HepG2 (cell line): Measurements from ENCODE around the gene ESRP2. TPM values are rescaled to one million over a fixed set of nuclear protein-coding genes. Genes with fewer than 3 reads are reported as not detected.

Source experiments
- CHD2 ChIP-seq: IDR thresholded peaks from 2 replicates; pipeline ENCODE4 v1.6.1; 2011; ENCODE audit warnings: low read depth, low read length, improper control_type of control experiment
- JARID2 ChIP-seq: sonication (generic); formaldehyde crosslinking; IDR thresholded peaks from 2 replicates; pipeline ENCODE4 v1.8.1; 2023; ENCODE audit warnings: missing genetic modification reagents, inconsistent platforms; ENCODE audit not compliant: insufficient replicate concordance
- MZF1 ChIP-seq: sonication (generic); formaldehyde crosslinking; IDR thresholded peaks from 2 replicates; pipeline ENCODE4 v1.8.1; 2023; ENCODE audit warnings: mild to moderate bottlenecking, missing genetic modification reagents, borderline replicate concordance
- NFIC ChIP-seq: IDR thresholded peaks from 2 replicates; pipeline ENCODE4 v1.6.1; 2012; ENCODE audit warnings: mild to moderate bottlenecking, low read length, inconsistent platforms
- POLR2AphosphoS2 ChIP-seq: IDR thresholded peaks from 2 replicates; pipeline ENCODE4 v1.6.1; 2011; ENCODE audit warnings: low read depth, low read length, improper control_type of control experiment
- ZNF232 ChIP-seq: sonication (generic); formaldehyde crosslinking; IDR thresholded peaks from 2 replicates; pipeline ENCODE4 v1.4.0; 2020; ENCODE audit warnings: missing genetic modification reagents, borderline replicate concordance
- ZNF30 ChIP-seq: sonication (generic); formaldehyde crosslinking; IDR thresholded peaks from 2 replicates; pipeline ENCODE4 v1.5.0; 2020; ENCODE audit warnings: mild to moderate bottlenecking, missing genetic modification reagents
- ZNF543 ChIP-seq: sonication (generic); formaldehyde crosslinking; IDR thresholded peaks from 2 replicates; pipeline ENCODE4 v1.4.0; 2020; ENCODE audit warnings: mild to moderate bottlenecking, missing genetic modification reagents
- ZNF557 ChIP-seq: sonication (generic); formaldehyde crosslinking; IDR thresholded peaks from 2 replicates; pipeline ENCODE4 v1.4.0; 2020; ENCODE audit warnings: missing genetic modification reagents
- ZNF709 ChIP-seq: sonication (generic); formaldehyde crosslinking; IDR thresholded peaks from 2 replicates; pipeline ENCODE4 v1.5.0; 2020; ENCODE audit warnings: mild to moderate bottlenecking, missing genetic modification reagents
- polyA plus RNA-seq, 8 experiments: library from polyadenylated mRNA; depleted of rRNA in 3 of 8; stranded (reverse) in 7 of 8; unstranded in 1 of 8; fragments of >200 nt; fragmentation: Illumina TruSeq in 4 of 8; extraction: Trizol in 4 of 8; gene quantifications; 2 replicates each; pipeline versions ENCODE4 v1.2.1 to v1.2.3, GENCODE V29; 2011 to 2016; ENCODE audit warnings: low read depth in 4 of 8, missing spikeins in 1 of 8, mixed read lengths in 1 of 8; ENCODE audit not compliant: insufficient read depth in 1 of 8
- total RNA-seq, 5 experiments: library from RNA; depleted of rRNA; stranded (reverse); fragments of >200 nt; fragmentation: Illumina TruSeq; extraction: Trizol; gene quantifications; 2 replicates each; pipeline ENCODE4 v1.2.3, GENCODE V29; 2016; ENCODE audit warnings: low read depth in 1 of 5
- TF ChIP-seq, protein P1 (sequence below), 2 experiments: sonication (generic) in 1 of 2; formaldehyde crosslinking in 1 of 2; IDR thresholded peaks; 2 replicates each; pipeline versions ENCODE4 v1.6.1 to v1.9.0; 2014 to 2022; ENCODE audit warnings: antibody characterized with exemption in 1 of 2, borderline replicate concordance in 1 of 2, inconsistent platforms in 1 of 2, low read depth in 1 of 2, missing genetic modification reagents in 1 of 2
- TF ChIP-seq, protein P2 (sequence below): sonication (generic); formaldehyde crosslinking; IDR thresholded peaks from 2 replicates; pipeline ENCODE4 v1.4.0; 2020; ENCODE audit warnings: missing genetic modification reagents
- TF ChIP-seq, protein P3 (sequence below): sonication (generic); formaldehyde crosslinking; IDR thresholded peaks from 2 replicates; pipeline ENCODE4 v1.5.1; 2020; ENCODE audit warnings: mild to moderate bottlenecking, missing genetic modification reagents, moderate library complexity
- TF ChIP-seq, protein P4 (sequence below): sonication (generic); formaldehyde crosslinking; IDR thresholded peaks from 2 replicates; pipeline ENCODE4 v1.4.0; 2020; ENCODE audit warnings: missing genetic modification reagents

ESRP2 gene
- total and polyA plus RNA-seq, 2 of the 13 experiments (the other 11 are each of a cell fraction or from before 2014, with no cell fraction given), result 21.1 to 32.4 TPM

DNA sequence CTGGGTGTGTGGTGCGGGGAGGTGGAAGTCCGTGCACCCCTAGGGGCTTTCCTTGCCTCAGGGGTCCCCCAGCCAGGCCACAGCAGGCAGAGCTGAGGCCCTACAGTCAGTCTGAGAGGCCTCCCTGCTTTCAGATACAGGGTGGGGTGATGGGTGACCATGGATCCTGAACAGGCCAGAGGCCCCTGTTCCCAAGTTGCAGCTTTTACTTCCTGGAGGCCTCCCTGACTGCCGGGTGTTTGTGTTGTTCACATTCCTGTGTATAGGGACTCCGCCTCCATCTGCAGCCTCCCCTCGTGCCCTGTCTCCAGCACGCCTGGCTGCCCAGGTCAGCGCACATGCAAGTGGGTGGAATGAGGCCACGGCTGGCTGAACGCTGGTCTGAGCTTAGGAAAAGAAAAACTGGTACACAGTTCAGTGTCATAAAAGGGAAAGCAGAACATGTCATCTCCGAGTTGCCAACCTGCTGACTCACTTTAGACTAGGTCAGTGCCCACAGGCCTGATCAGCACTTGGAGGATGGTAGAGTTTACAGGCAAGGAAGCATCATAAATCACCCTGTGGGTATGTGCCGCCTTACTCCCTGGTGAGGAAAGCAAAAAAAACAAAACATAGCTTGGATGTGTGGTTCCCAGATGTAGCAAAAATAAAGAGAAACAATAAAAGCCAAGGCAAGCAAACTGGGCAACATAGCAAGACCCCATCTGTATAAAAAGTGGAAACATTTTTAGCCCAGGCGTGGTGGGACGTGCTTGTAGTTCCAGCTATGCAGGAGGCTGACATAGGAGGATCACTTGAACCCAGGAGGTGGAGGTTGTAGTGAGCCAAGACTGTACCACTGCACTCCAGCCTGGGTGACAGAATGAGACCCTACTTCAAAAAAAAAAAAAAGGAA is 22.2 kb upstream of the ESRP2 start (continued):
- TF ChIP-seq, protein P1, sequence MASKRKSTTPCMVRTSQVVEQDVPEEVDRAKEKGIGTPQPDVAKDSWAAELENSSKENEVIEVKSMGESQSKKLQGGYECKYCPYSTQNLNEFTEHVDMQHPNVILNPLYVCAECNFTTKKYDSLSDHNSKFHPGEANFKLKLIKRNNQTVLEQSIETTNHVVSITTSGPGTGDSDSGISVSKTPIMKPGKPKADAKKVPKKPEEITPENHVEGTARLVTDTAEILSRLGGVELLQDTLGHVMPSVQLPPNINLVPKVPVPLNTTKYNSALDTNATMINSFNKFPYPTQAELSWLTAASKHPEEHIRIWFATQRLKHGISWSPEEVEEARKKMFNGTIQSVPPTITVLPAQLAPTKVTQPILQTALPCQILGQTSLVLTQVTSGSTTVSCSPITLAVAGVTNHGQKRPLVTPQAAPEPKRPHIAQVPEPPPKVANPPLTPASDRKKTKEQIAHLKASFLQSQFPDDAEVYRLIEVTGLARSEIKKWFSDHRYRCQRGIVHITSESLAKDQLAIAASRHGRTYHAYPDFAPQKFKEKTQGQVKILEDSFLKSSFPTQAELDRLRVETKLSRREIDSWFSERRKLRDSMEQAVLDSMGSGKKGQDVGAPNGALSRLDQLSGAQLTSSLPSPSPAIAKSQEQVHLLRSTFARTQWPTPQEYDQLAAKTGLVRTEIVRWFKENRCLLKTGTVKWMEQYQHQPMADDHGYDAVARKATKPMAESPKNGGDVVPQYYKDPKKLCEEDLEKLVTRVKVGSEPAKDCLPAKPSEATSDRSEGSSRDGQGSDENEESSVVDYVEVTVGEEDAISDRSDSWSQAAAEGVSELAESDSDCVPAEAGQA (IDR thresholded peaks at IDR 0.05; ENCODE audit: low read depth), result peak; percentile 65
- TF ChIP-seq, protein P1 (CRISPR knock-in tag; IDR thresholded peaks at IDR 0.05; ENCODE audit: borderline replicate concordance), result no peak
- TF ChIP-seq ZNF709 (CRISPR knock-in tag), result peak; percentile 78
- TF ChIP-seq, protein P2, sequence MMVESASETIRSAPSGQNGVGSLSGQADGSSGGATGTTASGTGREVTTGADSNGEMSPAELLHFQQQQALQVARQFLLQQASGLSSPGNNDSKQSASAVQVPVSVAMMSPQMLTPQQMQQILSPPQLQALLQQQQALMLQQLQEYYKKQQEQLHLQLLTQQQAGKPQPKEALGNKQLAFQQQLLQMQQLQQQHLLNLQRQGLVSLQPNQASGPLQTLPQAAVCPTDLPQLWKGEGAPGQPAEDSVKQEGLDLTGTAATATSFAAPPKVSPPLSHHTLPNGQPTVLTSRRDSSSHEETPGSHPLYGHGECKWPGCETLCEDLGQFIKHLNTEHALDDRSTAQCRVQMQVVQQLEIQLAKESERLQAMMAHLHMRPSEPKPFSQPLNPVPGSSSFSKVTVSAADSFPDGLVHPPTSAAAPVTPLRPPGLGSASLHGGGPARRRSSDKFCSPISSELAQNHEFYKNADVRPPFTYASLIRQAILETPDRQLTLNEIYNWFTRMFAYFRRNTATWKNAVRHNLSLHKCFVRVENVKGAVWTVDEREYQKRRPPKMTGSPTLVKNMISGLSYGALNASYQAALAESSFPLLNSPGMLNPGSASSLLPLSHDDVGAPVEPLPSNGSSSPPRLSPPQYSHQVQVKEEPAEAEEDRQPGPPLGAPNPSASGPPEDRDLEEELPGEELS (CRISPR knock-in tag), result peak; percentile 97
- no peak for TF ChIP-seq ZNF30 (CRISPR knock-in tag)
- TF ChIP-seq, protein P3, sequence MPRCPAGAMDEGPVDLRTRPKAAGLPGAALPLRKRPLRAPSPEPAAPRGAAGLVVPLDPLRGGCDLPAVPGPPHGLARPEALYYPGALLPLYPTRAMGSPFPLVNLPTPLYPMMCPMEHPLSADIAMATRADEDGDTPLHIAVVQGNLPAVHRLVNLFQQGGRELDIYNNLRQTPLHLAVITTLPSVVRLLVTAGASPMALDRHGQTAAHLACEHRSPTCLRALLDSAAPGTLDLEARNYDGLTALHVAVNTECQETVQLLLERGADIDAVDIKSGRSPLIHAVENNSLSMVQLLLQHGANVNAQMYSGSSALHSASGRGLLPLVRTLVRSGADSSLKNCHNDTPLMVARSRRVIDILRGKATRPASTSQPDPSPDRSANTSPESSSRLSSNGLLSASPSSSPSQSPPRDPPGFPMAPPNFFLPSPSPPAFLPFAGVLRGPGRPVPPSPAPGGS (CRISPR knock-in tag), result peak; percentile 25; the same call in 1 of the 2 replicates
- TF ChIP-seq ZNF543 (CRISPR knock-in tag), result 0 out of 2 replicates have a peak, but pooled peaks have one; percentile 52
- TF ChIP-seq, protein P4, sequence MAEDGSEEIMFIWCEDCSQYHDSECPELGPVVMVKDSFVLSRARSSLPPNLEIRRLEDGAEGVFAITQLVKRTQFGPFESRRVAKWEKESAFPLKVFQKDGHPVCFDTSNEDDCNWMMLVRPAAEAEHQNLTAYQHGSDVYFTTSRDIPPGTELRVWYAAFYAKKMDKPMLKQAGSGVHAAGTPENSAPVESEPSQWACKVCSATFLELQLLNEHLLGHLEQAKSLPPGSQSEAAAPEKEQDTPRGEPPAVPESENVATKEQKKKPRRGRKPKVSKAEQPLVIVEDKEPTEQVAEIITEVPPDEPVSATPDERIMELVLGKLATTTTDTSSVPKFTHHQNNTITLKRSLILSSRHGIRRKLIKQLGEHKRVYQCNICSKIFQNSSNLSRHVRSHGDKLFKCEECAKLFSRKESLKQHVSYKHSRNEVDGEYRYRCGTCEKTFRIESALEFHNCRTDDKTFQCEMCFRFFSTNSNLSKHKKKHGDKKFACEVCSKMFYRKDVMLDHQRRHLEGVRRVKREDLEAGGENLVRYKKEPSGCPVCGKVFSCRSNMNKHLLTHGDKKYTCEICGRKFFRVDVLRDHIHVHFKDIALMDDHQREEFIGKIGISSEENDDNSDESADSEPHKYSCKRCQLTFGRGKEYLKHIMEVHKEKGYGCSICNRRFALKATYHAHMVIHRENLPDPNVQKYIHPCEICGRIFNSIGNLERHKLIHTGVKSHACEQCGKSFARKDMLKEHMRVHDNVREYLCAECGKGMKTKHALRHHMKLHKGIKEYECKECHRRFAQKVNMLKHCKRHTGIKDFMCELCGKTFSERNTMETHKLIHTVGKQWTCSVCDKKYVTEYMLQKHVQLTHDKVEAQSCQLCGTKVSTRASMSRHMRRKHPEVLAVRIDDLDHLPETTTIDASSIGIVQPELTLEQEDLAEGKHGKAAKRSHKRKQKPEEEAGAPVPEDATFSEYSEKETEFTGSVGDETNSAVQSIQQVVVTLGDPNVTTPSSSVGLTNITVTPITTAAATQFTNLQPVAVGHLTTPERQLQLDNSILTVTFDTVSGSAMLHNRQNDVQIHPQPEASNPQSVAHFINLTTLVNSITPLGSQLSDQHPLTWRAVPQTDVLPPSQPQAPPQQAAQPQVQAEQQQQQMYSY (CRISPR knock-in tag), result peak; percentile 81
- 0 out of 2 replicates have a peak, but pooled peaks have one; percentile 12 for TF ChIP-seq ZNF232 (CRISPR knock-in tag)
- TF ChIP-seq JARID2, result no peak
- TF ChIP-seq ZNF557, result 0 out of 2 replicates have a peak, but pooled peaks have one; percentile 32
- TF ChIP-seq MZF1 (CRISPR knock-in tag), result peak; percentile 69; the same call in 1 of the 2 replicates
- no peak for TF ChIP-seq POLR2AphosphoS2
- TF ChIP-seq CHD2, result 0 out of 2 replicates have a peak, but pooled peaks have one; percentile 15
- TF ChIP-seq NFIC, result no peak
